Adipocyte (in vitro differentiated cells): ENCODE measurements around the gene PLCL2.

Experiments
- DNase-seq: peaks from one replicate; pipeline ENCODE4 v3.0.0-alpha.2; 2015; ENCODE audit warnings: low read depth
- H3K27me3 ChIP-seq: replicated peaks from 2 replicates; pipeline ENCODE4 v1.7.0; 2013; ENCODE audit warnings: mild to moderate bottlenecking, low read length, moderate library complexity; ENCODE audit not compliant: control insufficient read depth, insufficient read depth
- H3K36me3 ChIP-seq: 2 replicates; pipeline ENCODE4 v1.7.0; 2013; ENCODE audit warnings: low read length, mild to moderate bottlenecking, moderate library complexity; ENCODE audit not compliant: control insufficient read depth, insufficient read depth, severe bottlenecking
- H3K4me1 ChIP-seq: 2 replicates; pipeline ENCODE4 v1.7.0; 2013; ENCODE audit warnings: mild to moderate bottlenecking, low read length, moderate library complexity; ENCODE audit not compliant: control insufficient read depth, insufficient read depth
- H3K4me3 ChIP-seq: 2 replicates; pipeline ENCODE4 v1.7.0; 2013; ENCODE audit warnings: mild to moderate bottlenecking, low read length, moderate library complexity
- H3K9ac ChIP-seq: 2 replicates; pipeline ENCODE4 v1.7.0; 2013; ENCODE audit warnings: mild to moderate bottlenecking, low read length, moderate library complexity
- H3K9me3 ChIP-seq: 2 replicates; pipeline ENCODE4 v1.7.0; 2013; ENCODE audit warnings: mild to moderate bottlenecking, low read length, moderate library complexity; ENCODE audit not compliant: control insufficient read depth

Gene PLCL2

DNA sequence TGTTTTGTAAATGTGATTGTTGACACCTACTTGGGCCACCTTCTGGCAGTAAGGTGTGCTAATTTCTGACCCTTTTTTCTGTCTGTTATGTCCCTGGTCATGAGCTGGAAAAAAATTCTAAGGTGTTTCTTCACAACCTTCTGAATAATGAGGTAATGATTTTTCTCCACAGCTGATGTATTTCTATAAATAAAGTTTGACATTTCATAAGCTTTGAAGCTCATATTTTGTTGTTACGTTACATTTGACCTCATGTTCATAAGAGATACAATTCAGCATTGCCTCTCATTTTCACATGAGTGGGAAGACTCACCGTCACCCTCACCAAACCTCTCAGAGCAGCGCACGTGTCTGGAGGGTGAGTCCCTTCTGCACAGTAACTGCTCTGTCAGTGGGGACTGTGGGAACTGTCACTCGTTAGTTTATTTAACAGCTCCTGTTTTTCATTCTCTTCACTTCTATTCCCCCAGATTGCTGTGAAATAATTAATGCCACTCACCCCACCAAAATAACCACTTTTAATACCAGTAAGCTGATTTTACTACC lies 140.9 kb downstream of the PLCL2 start:
- Histone ChIP-seq H3K27me3 (no peaks in the 10 kb centered on the region), H3K36me3 (no peaks in the 10 kb centered on the region), H3K4me3 (no peak overlapping the region), H3K4me1 (peaks cover 25% of the 10 kb centered on the region), H3K9ac (no peak overlapping the region), H3K9me3 (no peaks in the 10 kb centered on the region)
- DNase-seq: no peak

- Histone ChIP-seq H3K27me3 (no peaks in the 10 kb centered on the region), H3K9ac (no peak overlapping the region), H3K4me1 (peaks cover 17% of the 10 kb centered on the region), H3K4me3 (no peak overlapping the region), H3K9me3 (no peaks in the 10 kb centered on the region), H3K36me3 (no peaks in the 10 kb centered on the region)
- DNase-seq: peak; percentile 56
Observed at GRCh38 chr3:17027318-17027717, 142.6 kb downstream of the PLCL2 start.

- no peak overlapping the region for H3K9ac ChIP-seq
- DNase-seq: no peak
- peaks cover 17% of the 10 kb centered on the region for H3K4me1 ChIP-seq
- H3K4me3 ChIP-seq: no peak overlapping the region
- H3K27me3 ChIP-seq: no peaks in the 10 kb centered on the region
- no peaks in the 10 kb centered on the region for H3K36me3 ChIP-seq
- H3K9me3 ChIP-seq: no peaks in the 10 kb centered on the region
Observed at GRCh38 chr3:17028363-17028762, 143.6 kb downstream of the PLCL2 start.

- Histone ChIP-seq H3K4me3 (no peak overlapping the region), H3K27me3 (no peaks in the 10 kb centered on the region), H3K9me3 (no peaks in the 10 kb centered on the region), H3K36me3 (no peaks in the 10 kb centered on the region), H3K4me1 (peaks cover 18% of the 10 kb centered on the region), H3K9ac (no peak overlapping the region)
- DNase-seq: no peak
Observed at GRCh38 chr3:17030438-17030837, 145.7 kb downstream of the PLCL2 start.

DNA sequence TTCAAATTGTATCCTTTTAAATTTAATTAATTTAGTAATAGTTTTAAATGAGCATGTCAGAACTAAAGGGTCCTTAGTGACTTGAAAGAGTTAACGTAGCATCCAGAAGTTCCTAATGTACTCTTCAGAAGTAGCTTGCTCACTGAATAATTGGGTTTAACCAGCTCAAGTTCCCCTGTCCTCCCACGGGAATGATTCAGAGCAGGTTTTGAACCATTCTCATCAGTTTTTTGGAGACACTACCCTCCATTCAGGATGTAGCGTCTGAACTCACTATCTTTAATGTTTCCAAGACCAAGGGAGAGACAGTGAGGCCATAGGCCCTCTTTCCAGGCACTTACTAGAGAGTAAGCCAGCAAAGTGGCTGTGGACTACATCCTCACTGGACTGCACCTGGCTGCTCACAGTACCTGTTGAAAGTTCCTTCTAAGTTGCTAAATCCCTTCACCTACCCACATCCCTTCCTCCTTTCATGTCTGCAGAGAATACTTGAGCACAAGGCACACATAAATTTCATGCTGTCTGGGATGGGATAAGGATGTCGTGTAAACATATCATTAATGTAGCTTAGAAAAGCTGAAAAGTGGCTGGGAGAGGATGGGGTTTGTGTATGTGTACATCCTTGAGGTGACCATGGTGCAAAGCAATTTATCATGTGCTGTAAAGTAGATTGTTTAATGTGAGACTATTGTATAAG lies 146.3 kb downstream of the PLCL2 start:
- Histone ChIP-seq H3K4me1 (peaks cover 18% of the 10 kb centered on the region), H3K36me3 (no peaks in the 10 kb centered on the region), H3K9ac (no peak overlapping the region), H3K27me3 (no peaks in the 10 kb centered on the region), H3K4me3 (no peak overlapping the region), H3K9me3 (no peaks in the 10 kb centered on the region)
- DNase-seq: no peak

DNA sequence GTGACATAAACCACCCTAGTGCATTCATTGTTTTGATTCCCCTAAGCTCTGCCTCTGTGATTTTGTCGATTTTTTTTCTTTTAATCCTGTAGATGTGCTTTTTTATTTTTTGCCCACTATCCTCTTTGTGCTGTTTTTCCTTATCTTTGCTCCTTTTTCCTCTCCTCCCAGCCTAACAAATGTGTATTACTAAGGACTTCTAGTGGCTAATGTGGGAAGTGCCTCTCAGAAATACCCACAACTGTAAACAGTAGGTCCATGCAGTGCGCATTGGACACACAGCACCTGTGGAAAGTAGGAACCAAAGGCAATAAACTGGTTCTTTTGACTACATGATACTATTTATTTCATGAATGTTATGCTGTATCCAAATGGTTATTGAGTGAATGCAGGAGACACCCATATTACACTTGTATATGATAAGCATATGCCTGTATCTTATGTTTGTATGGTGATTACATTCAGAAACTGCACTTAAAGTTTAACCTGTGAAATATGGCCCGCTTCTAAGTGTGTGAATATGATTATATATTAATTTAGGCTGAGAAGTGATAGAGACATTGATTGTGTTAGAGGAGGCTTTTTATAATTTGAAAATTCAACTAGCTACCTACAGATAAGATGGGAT lies 147.8 kb downstream of the PLCL2 start:
- H3K27me3 ChIP-seq: no peaks in the 10 kb centered on the region
- H3K9ac ChIP-seq: no peak overlapping the region
- peak; percentile 73 for DNase-seq
- H3K4me1 ChIP-seq: peaks cover 10% of the 10 kb centered on the region
- no peak overlapping the region for H3K4me3 ChIP-seq
- no peaks in the 10 kb centered on the region for H3K9me3 ChIP-seq
- no peaks in the 10 kb centered on the region for H3K36me3 ChIP-seq

GRCh38 chr3:17033516-17034168 lies 148.9 kb downstream of the PLCL2 start:
- no peaks in the 10 kb centered on the region for H3K9me3 ChIP-seq
- H3K27me3 ChIP-seq: no peaks in the 10 kb centered on the region
- no peak overlapping the region for H3K4me3 ChIP-seq
- H3K36me3 ChIP-seq: no peaks in the 10 kb centered on the region
- peaks cover 5% of the 10 kb centered on the region for H3K4me1 ChIP-seq
- DNase-seq: no peak
- no peak overlapping the region for H3K9ac ChIP-seq

GRCh38 chr3:17035033-17035432 lies 150.3 kb downstream of the PLCL2 start:
- H3K27me3 ChIP-seq: no peaks in the 10 kb centered on the region
- H3K36me3 ChIP-seq: no peaks in the 10 kb centered on the region

DNA sequence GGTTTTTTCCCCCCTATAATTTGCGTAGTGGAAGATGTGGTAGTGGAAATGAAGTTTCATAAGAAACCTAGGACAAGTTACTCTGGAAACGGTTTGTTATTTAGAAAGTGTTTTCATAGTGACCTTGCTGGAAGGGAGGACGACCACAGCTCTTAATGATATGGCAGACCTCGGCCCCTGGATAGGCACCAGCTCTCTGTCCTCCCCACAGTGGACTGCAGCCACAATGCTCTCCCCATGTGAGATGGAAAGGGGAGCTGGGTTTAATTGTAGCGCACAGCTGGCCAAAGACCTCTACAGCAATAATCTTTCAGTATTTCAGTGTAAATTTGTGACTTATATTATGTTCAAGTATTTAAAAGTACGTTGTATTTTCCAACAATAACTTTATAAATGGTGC lies 151.2 kb downstream of the PLCL2 start:
- peaks cover 23% of the 10 kb centered on the region for H3K4me1 ChIP-seq
- H3K9me3 ChIP-seq: no peaks in the 10 kb centered on the region
- no peak for DNase-seq
- no peak overlapping the region for H3K9ac ChIP-seq
- H3K36me3 ChIP-seq: no peaks in the 10 kb centered on the region
- no peak overlapping the region for H3K4me3 ChIP-seq
- H3K27me3 ChIP-seq: no peaks in the 10 kb centered on the region

More at GRCh38 chr3:17035033-17035432, 150.3 kb downstream of the PLCL2 start:
- no peak overlapping the region for H3K4me3 ChIP-seq
- no peak overlapping the region for H3K9ac ChIP-seq
- DNase-seq: no peak
- H3K9me3 ChIP-seq: no peaks in the 10 kb centered on the region
- H3K4me1 ChIP-seq: peaks cover 16% of the 10 kb centered on the region

GRCh38 chr3:17038141-17038540 lies 153.4 kb downstream of the PLCL2 start:
- Histone ChIP-seq H3K4me1 (peaks cover 23% of the 10 kb centered on the region), H3K9me3 (no peaks in the 10 kb centered on the region), H3K9ac (no peak overlapping the region), H3K4me3 (no peak overlapping the region), H3K27me3 (no peaks in the 10 kb centered on the region), H3K36me3 (no peaks in the 10 kb centered on the region)
- DNase-seq: no peak

GRCh38 chr3:17038900-17039553 lies 154.3 kb downstream of the PLCL2 start:
- no peak overlapping the region for H3K9ac ChIP-seq
- no peaks in the 10 kb centered on the region for H3K36me3 ChIP-seq
- H3K4me1 ChIP-seq: peaks cover 18% of the 10 kb centered on the region
- no peak for DNase-seq
- H3K4me3 ChIP-seq: no peak overlapping the region
- H3K27me3 ChIP-seq: no peaks in the 10 kb centered on the region
- H3K9me3 ChIP-seq: no peaks in the 10 kb centered on the region
